ENCODE results near the gene DISC1. TPM values are rescaled to one million over a fixed set of nuclear protein-coding genes. Genes with fewer than 3 reads are reported as not detected.

DISC1 gene
- total and polyA plus RNA-seq, 2 experiments from 2014 or later: 6.5 to 11.5 TPM

GRCh38 chr1:231702804-231703203, 76.2 kb downstream of the DISC1 start:
- no peaks in the 10 kb centered on the region for H3K36me3 ChIP-seq
- H3K9me3 ChIP-seq (ENCODE audit: low read depth): no peaks in the 10 kb centered on the region
- H3K4me3 ChIP-seq: no peak overlapping the region
- no peaks in the 10 kb centered on the region for H3K4me1 ChIP-seq (ENCODE audit: low read depth)
- no peaks in the 10 kb centered on the region for H3K27me3 ChIP-seq
- TF ChIP-seq CTCF (IDR thresholded peaks at IDR 0.05; ENCODE audit: low read depth, low read length): no peak
- DNase-seq (ENCODE audit: low read depth in 1 of 2, low spot score in 1 of 2): peak in 1 of 2 donors; percentile 54
- no peak overlapping the region for H3K27ac ChIP-seq

- Histone ChIP-seq H3K36me3 (no peaks in the 10 kb centered on the region), H3K4me1 (ENCODE audit: low read depth) (no peaks in the 10 kb centered on the region), H3K4me3 (no peak overlapping the region), H3K27me3 (no peaks in the 10 kb centered on the region), H3K9me3 (ENCODE audit: low read depth) (no peaks in the 10 kb centered on the region), H3K27ac (no peak overlapping the region)
- peak in 1 of 2 donors; percentile 64 for DNase-seq (ENCODE audit: low read depth in 1 of 2, low spot score in 1 of 2)
- TF ChIP-seq CTCF (IDR thresholded peaks at IDR 0.05; ENCODE audit: low read depth, low read length): no peak
Measured at GRCh38 chr1:231705806-231706760, 79.5 kb downstream of the DISC1 start.

GRCh38 chr1:231706934-231707333, 80.3 kb downstream of the DISC1 start:
- no peaks in the 10 kb centered on the region for H3K27me3 ChIP-seq
- no peaks in the 10 kb centered on the region for H3K4me1 ChIP-seq (ENCODE audit: low read depth)
- H3K9me3 ChIP-seq (ENCODE audit: low read depth): no peaks in the 10 kb centered on the region
- no peaks in the 10 kb centered on the region for H3K36me3 ChIP-seq
- TF ChIP-seq CTCF (IDR thresholded peaks at IDR 0.05; ENCODE audit: low read depth, low read length): no peak
- DNase-seq (ENCODE audit: low read depth in 1 of 2, low spot score in 1 of 2): no peak
- no peak overlapping the region for H3K27ac ChIP-seq
- H3K4me3 ChIP-seq: no peak overlapping the region

GRCh38 chr1:231707407-231707806, 80.8 kb downstream of the DISC1 start:
- no peaks in the 10 kb centered on the region for H3K36me3 ChIP-seq
- DNase-seq (ENCODE audit: low read depth in 1 of 2, low spot score in 1 of 2): no peak
- H3K27ac ChIP-seq: no peak overlapping the region
- H3K4me3 ChIP-seq: no peak overlapping the region
- H3K4me1 ChIP-seq (ENCODE audit: low read depth): no peaks in the 10 kb centered on the region
- H3K27me3 ChIP-seq: no peaks in the 10 kb centered on the region
- no peaks in the 10 kb centered on the region for H3K9me3 ChIP-seq (ENCODE audit: low read depth)
- TF ChIP-seq CTCF (IDR thresholded peaks at IDR 0.05; ENCODE audit: low read depth, low read length): no peak

GRCh38 chr1:231708394-231708793, 81.8 kb downstream of the DISC1 start:
- Histone ChIP-seq H3K4me3 (no peak overlapping the region), H3K4me1 (ENCODE audit: low read depth) (no peaks in the 10 kb centered on the region), H3K36me3 (no peaks in the 10 kb centered on the region), H3K9me3 (ENCODE audit: low read depth) (no peaks in the 10 kb centered on the region), H3K27me3 (no peaks in the 10 kb centered on the region), H3K27ac (no peak overlapping the region)
- no peak for TF ChIP-seq CTCF (IDR thresholded peaks at IDR 0.05; ENCODE audit: low read depth, low read length)
- DNase-seq (ENCODE audit: low read depth in 1 of 2, low spot score in 1 of 2): no peak
